NCI-H460 (cell line): Measurements from ENCODE around the gene PHF24. TPM values are rescaled to one million over a fixed set of nuclear protein-coding genes. Genes with fewer than 3 reads are reported as not detected.

Source experiments
- total RNA-seq: library from RNA; depleted of rRNA; stranded (reverse); fragments of >200 nt; shearing (Covaris generic); gene quantifications from 2 replicates; pipeline ENCODE4 v1.2.3, GENCODE V29; 2014; rRNA removed

The PHF24 gene
- total RNA-seq, 1 experiment from 2014 or later: not detected

Other genes starting within 250 kb of the PHF24 start
- gene CCL21, start 248.1 kb upstream of the PHF24 start, total RNA-seq: not detected in 2 replicates
- 0.17 and 0.27 TPM in 2 replicates for gene DNAJB5, start 31.5 kb downstream of the PHF24 start, total RNA-seq
- gene VCP, start 114.3 kb downstream of the PHF24 start, total RNA-seq: 161 and 163 TPM in 2 replicates
- 22.6 and 25.5 TPM in 2 replicates for gene FANCG, start 121.7 kb downstream of the PHF24 start, total RNA-seq
- gene PIGO, start 138.3 kb downstream of the PHF24 start, total RNA-seq: 32.2 and 33.9 TPM in 2 replicates
- gene STOML2, start 144.8 kb downstream of the PHF24 start, total RNA-seq: 205 and 206 TPM in 2 replicates
- 9.6 and 10.6 TPM in 2 replicates for gene ATOSB, start 157.6 kb downstream of the PHF24 start, total RNA-seq
- gene UNC13B, start 203.7 kb downstream of the PHF24 start, total RNA-seq: 7.2 and 7.7 TPM in 2 replicates